Fibroblast of peridontal ligament (primary cell): ENCODE data around the gene CARD9.
"Not testable (repeated sequence)": the region's sequence is repeated elsewhere in the genome, so short reads cannot be mapped to it uniquely, and the experiment has no call there.

Experiments used
- DNase-seq: peaks from one replicate; pipeline ENCODE4 v3.0.0-alpha.2; 2010; ENCODE audit errors: extremely low read depth

Gene CARD9

DNA sequence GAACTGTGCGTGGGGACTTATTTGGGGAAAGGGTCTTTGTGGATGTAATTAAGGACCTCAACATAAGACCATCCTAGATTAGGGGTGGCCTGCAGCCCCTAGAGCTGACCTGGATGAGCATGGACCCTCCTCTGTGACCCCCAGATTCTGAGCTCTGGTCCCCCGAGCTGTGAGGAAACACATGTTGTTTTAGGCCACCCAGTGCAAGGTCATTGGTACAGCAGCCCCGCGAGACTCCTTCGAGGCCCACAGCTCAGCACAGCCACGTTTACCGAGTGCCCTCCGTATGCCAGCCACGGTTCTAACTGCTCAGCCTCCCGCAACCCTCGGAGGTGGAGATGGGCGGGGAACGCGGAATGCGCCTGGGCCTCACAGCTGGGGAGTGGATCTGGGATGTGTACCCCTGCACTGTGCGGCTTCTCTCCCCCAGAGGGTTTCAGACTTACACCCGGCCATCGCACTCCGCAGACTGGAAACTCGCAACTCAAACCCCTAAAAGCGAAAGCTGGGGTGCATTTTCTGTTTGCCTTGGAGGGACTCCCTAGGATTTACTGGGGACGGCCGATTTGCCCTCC is 50.6 kb downstream of the CARD9 start:
- DNase-seq: no peak

- DNase-seq: no peak
Observed at GRCh38 chr9:136321561-136321960, 51.9 kb downstream of the CARD9 start.

GRCh38 chr9:136320972-136321371 is 52.5 kb downstream of the CARD9 start:
- not testable (repeated sequence) for DNase-seq

DNA sequence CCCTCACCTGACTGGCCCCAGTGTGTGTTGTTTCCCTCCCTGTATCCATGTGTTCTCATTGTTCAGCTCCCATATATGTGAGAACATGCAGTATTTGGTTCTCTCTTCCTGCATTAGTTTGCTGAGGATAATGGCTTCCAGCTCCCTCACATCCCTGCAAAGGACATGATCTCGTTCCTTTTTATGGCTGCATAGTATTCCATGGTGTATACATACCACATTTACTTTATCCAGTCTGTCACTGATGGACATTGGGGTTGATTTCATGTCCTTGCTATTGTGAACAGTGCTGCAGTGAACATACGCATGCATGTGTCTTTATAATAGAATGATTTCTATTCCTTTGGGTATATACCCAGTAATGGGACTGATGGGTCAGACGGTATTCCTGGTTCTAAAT is 53.5 kb downstream of the CARD9 start:
- DNase-seq: not testable (repeated sequence)

DNA sequence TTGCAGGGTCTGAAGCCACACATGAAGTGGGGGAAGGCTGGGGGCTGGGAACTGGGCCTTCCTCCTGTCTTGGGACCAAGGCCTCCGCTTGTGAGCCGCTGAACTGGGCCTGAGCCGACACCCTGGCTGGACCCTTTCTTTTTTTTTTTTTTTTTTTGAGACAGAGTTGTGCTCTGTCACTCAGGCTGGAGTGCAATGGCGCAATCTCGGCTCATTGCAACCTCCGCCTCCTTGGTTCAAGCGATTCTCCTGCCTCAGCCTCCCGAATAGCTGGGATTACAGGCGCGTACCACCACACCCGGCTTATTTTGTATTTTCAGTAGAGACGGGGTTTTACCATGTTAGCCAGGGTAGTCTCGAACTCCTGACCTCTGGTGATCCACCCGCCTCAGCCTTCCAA is 54.2 kb downstream of the CARD9 start:
- not testable (repeated sequence) for DNase-seq

DNA sequence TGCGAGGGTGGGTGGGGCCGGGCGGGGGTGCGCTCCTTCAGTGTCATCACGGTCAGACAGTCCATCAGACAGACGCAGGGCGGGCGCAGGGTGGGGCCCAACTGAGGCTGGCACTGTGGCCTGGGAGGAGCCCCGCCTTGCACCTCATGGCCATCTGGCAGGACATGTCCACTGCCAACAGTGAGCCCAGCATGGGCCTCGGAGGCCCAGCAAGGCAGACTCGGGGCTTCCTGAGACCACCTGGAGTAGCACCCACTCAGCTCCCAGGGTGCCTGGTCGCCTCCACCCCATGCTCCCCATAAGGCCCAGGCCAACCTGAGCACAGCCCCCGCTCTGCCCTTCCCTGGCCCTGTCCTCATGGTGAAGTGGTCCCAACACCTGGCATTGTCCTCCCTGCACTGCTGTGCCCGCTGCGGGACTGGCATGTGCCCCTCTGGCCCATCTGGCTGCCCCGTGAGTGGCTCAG is 54.7 kb downstream of the CARD9 start:
- no peak for DNase-seq

DNA sequence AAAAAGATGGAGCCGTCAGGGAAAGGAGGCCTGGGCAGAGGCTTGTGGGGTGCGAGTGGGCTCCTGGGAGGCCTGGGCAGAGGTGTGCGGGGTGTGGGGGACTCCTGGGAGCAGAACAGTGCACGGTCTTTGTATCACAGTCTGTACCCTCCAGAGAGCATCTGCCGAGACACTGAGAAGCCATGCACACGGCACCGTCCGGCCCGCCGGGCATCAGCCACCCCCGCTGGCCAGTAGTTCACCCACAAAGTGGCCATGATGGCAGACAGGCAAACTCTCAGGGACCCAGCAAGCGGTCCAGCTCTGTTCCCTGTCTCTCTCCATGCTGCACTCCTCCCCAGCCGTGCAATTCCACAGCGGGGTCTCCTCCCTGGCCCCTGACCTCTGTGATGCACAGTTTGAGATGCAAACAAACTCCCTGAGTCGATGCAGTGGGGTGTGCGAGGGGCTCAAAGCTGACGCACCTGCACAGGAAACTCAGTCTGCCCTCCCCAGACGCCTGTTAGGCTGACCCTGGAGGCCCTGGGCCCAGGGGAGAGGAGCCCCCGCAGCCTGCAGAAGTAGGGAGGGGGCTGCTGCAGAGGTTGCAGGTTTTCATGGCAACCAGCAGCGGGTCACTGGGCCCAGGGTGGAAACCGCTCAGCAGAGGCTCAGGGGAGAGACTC is 55.2 kb downstream of the CARD9 start:
- DNase-seq: no peak

DNA sequence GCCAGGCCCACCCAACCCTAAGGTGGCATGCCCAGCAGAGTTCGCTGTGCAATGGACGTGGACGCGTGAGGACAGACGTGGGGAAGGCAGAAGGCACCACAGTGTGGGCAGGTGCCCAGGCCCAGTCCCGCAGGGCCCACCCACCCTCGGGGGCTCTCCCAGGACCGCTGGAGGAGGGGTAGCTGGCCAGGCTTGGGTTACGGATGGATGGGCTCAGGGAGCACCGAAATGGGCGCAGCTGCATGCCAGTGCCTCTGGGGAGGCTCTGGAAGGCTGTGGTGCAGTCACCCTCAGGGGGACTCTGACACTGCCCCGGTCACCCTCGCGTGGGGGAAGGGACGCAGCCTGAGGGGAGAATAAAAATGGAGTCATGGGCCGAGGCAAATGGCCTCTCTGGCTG is 55.8 kb downstream of the CARD9 start:
- DNase-seq: no peak

- DNase-seq: no peak
Observed at GRCh38 chr9:136316896-136317676, 56.4 kb downstream of the CARD9 start.

GRCh38 chr9:136316271-136316751 is 57.2 kb downstream of the CARD9 start:
- DNase-seq: no peak

- DNase-seq: no peak
Observed at GRCh38 chr9:136314944-136315343, 58.5 kb downstream of the CARD9 start.

- DNase-seq: no peak
Observed at GRCh38 chr9:136314056-136314416, 59.4 kb downstream of the CARD9 start.
